GM19043 (cell line): ENCODE results near the gene RNF151.
"Not testable (repeated sequence)": the region's sequence is repeated elsewhere in the genome, so short reads cannot be mapped to it uniquely, and the experiment has no call there.

ENCODE experiments used
- ATAC-seq: cut with Tn5 transposase; IDR thresholded peaks from one replicate; pipeline ENCODE4 v1.9.1; 2021; ENCODE audit warnings: low read depth; ENCODE audit not compliant: unreplicated experiment

Gene RNF151

GRCh38 chr16:1958715-1959268 is 7.9 kb upstream of the RNF151 start:
- no peak for ATAC-seq

- ATAC-seq, result peak; percentile 63
Observed at GRCh38 chr16:1959269-1960039, 7.2 kb upstream of the RNF151 start, which contains the start of gene NDUFB10. Gene NDUFB10 (plus strand): TSS chr16:1959538. CDS start chr16:1959625, 87 bp downstream.

- no peak for ATAC-seq
Observed at GRCh38 chr16:1960665-1961630, 5.7 kb upstream of the RNF151 start.

- no peak for ATAC-seq
Observed at GRCh38 chr16:1961651-1962067, 5.0 kb upstream of the RNF151 start.

GRCh38 chr16:1962161-1963153 is 4.2 kb upstream of the RNF151 start:
- not testable (repeated sequence) for ATAC-seq

GRCh38 chr16:1963806-1964505 is 2.7 kb upstream of the RNF151 start:
- ATAC-seq, result peak; percentile 4

- peak; percentile 76 for ATAC-seq
Observed at GRCh38 chr16:1964506-1965395, 1.9 kb upstream of the RNF151 start, which contains the start of gene RPS2. Gene RPS2 (minus strand): TSS chr16:1964826. CDS start chr16:1964625, 201 bp downstream.

GRCh38 chr16:1965396-1966001 is 1.2 kb upstream of the RNF151 start:
- no peak for ATAC-seq

GRCh38 chr16:1968146-1968953 is 1.7 kb downstream of the RNF151 start:
- no peak for ATAC-seq

- peak; percentile 76 for ATAC-seq
Observed at GRCh38 chr16:1971796-1972489, 5.3 kb downstream of the RNF151 start, which contains the start of gene TBL3. Gene TBL3 (plus strand): TSS chr16:1972053. CDS start chr16:1972165, 112 bp downstream.

GRCh38 chr16:1972490-1972877 is 5.8 kb downstream of the RNF151 start:
- ATAC-seq, result no peak

GRCh38 chr16:1973461-1974156 is 7.0 kb downstream of the RNF151 start:
- no peak for ATAC-seq

GRCh38 chr16:1974157-1975070 is 7.8 kb downstream of the RNF151 start:
- ATAC-seq, result no peak

- ATAC-seq, result no peak
Observed at GRCh38 chr16:1975432-1976215, 9.0 kb downstream of the RNF151 start.
